Fibroblast of skin of right quadriceps (primary cell): ENCODE measurements around the gene CLEC2D.
"Not testable (repeated sequence)": the region's sequence is repeated elsewhere in the genome, so short reads cannot be mapped to it uniquely, and the experiment has no call there.

Experiments
- DNase-seq: peaks from one replicate; pipeline ENCODE4 v3.0.0-alpha.2; 2013

CLEC2D gene

GRCh38 chr12:9660046-9660445 is 9.5 kb upstream of the CLEC2D start:
- DNase-seq, result no peak

- DNase-seq, result no peak
These were observed 7.8 kb upstream of the CLEC2D start for GRCh38 chr12:9661720-9662119.

- no peak for DNase-seq
These were observed 7.0 kb upstream of the CLEC2D start for GRCh38 chr12:9662488-9662887.

DNA sequence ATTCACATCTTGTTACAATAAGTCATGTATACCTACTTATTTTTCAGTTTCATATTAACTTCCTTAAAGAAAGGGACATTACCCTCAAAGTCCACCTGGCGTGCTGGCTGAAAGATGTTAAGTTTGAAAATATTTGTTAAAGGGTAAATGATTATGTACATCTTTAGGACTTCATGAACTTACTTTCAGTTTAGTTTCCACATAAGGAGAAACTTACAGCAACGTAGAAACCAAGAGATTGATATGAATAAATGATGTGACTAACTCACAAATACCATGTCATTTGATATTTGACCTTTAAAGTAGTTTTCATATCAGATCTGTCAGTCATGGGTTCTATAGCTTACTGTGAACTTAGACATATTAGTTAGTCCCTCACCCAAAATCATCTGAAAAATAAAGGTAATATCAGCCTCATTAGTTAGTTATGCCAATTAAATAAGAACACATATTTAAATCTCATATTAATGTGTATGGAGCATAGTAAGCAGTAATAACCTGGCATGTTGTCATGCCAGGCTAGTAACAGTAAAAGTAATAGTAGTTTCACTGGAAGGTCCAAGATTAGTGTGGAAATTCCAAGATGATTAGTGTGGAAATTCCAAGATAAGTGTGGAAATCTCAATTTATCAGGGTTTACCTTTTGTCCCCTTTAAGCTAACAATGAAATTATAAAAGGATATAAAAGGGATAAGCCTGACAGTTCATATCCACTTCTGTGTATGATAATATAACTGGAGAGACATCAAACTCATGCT is 1.9 kb upstream of the CLEC2D start:
- DNase-seq, result no peak

GRCh38 chr12:9668161-9669018 is 1.1 kb upstream of the CLEC2D start:
- peak; percentile 69 for DNase-seq

DNA sequence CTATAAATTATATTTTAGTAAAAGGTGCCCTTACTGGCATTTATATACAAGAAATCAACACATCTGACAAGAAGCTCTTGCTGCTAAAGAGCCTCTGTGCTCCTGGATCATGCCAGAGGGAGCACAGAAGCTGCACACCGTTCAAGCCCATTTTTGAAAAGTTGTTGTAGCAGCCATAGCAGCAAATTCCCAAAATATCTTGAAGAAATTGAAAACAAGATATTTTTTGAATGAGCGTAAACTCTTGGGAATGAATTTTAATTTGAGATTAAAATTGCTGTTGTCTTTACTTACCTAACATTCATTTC is 540 bp upstream of the CLEC2D start:
- no peak for DNase-seq

- DNase-seq, result not testable (repeated sequence)
These were observed 2.8 kb downstream of the CLEC2D start for GRCh38 chr12:9672340-9672739.

- DNase-seq, result peak; percentile 93
These were observed 4.1 kb downstream of the CLEC2D start for GRCh38 chr12:9673404-9674225.

DNA sequence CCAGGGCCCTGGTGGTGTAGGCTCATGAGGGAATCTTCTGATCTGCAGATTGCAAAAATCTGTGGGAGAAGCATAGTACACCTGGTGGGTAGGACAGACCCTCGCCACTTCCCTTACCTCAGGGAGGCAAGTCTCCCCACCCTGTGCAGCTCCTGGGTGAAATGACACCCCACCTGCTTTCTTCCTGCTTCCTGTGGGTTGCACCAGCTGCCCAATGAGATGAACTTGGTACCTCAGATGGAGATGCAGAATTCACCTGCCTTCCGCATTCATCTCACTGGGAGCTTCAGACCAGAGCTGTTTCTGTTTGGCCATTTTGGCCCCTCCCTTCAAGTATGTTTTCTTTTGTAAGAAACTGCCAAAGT is 4.7 kb downstream of the CLEC2D start:
- DNase-seq, result no peak

DNA sequence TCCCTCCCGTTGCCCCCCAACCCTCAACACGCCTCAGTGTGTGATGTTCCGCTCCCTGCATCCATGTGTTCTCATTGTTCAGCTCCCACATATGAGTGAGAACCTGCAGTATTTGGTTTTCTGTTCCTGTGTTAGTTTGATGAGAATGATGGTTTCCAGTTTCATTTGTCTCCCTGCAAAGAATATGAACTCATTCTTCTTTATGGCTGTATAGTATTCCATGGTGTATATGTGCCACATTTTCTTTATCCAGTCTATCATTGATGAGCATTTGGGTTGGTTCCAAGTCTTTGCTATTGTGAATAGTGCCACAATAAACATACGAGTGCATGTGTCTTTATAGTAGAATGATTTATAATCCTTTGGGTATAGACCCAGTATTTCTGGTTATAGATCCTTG is 13.0 kb downstream of the CLEC2D start:
- DNase-seq, result not testable (repeated sequence)

- DNase-seq, result not testable (repeated sequence)
These were observed 13.4 kb downstream of the CLEC2D start for GRCh38 chr12:9682949-9683348.

DNA sequence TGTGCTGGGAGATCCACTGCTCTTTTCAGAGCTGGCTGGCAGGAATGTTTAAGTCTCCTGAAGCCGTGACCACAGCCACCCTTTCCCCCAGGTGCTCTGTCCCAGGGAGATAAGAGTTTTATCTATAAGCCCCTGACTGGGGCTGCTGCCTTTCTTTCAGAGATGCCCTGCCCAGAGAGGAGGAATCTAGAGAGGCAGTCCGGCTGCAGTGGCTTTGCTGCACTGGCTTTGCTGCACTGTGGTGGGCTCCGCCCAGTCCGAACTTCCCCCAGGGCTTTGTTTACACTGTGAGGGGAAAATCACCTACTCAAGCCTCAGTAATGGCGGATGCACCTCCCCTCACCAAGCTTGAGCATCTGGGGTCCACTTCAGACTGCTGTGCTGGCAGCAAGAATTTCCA is 15.9 kb downstream of the CLEC2D start:
- DNase-seq, result not testable (repeated sequence)

DNA sequence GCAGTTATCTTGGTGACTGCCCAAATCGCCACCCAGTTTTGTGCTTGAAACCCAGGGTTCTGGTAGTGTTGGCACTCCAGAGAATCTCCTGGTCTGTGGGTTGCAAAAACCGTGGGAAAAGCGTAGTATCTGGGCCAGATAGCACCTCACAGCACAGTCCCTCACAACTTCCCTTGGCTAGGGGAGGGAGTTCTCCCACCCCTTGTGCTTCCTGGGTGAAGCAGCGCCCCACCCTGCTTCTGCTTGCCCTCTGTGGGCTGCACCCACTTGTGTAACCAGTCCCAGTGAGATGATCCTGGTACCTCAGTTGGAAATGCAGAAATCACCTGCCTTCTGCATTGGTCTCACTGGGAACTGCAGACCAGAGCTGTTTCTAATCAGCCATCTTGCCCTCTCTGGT is 16.4 kb downstream of the CLEC2D start:
- DNase-seq, result no peak

- DNase-seq, result peak; percentile 67
These were observed 17.7 kb downstream of the CLEC2D start for GRCh38 chr12:9687228-9687627.

- no peak for DNase-seq
These were observed 23.4 kb downstream of the CLEC2D start for GRCh38 chr12:9692909-9693308.

DNA sequence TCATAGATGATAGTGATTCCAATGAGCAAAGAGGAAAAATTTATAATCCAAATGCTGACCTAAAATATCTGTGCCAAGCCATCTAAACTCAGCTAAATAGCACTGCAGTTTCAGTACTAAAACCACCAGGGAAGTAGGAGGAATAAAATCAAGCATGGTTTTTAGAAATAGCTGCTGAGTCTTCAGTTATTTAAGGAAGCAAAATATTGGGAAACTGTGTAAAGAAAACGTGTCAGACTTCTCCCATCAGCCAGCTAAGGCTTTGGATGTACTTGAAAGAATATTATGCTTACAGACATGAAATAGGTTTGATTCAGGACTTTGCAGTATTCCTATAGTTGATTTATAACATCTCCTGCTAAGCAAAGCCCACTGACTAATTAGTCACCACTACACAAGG is 24.7 kb downstream of the CLEC2D start:
- no peak for DNase-seq

DNA sequence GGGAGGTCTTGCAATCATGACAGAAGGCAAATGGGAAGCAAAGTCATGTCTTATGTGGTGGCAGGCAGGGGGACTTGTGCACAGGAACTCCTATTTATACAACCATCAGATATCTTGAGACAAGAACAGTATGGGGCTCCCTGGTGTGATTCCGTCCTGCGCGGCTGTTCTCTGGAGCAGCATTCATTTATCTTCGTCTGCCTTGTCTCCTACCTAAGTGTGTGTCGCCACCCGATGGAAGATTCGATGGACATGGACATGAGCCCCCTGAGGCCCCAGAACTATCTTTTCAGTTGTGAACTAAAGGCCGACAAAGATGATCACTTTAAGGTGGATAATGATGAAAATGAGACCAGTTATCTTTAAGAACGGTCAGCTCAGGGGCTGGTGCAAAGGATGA is 25.6 kb downstream of the CLEC2D start:
- not testable (repeated sequence) for DNase-seq

GRCh38 chr12:9695661-9696060 is 26.1 kb downstream of the CLEC2D start:
- not testable (repeated sequence) for DNase-seq

- DNase-seq, result no peak
These were observed 28.1 kb downstream of the CLEC2D start for GRCh38 chr12:9697619-9698018.

- no peak for DNase-seq
These were observed 29.2 kb downstream of the CLEC2D start for GRCh38 chr12:9698681-9699080.

DNA sequence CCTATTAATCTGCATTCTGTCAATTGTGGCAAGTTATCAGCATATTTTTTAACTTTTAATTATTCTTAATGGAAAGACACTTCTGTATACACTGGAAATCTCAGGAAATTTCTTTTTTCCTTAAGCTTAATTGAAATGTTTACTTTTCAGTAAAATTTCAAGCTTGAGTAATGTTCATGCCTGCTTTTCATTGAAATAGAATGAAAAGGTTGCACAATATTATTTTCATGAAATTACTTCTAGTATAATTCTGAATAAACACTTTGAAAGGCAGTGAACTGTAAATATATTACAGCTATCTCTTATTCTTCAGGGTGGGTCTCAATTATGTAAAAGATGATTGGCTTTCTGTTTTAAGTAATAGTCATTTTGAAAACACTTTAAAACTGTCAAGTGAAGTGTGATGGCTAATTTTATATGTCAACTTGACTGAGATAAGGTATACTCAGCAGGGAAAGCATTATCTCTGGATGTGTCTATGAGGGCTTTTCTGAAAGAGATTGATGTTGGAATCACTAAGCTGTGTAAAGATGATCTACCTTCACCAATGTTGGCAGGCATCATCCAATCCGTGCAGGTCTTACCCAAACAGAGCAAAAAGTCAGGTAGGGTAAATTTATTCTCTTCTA is 29.9 kb downstream of the CLEC2D start:
- DNase-seq, result no peak

DNA sequence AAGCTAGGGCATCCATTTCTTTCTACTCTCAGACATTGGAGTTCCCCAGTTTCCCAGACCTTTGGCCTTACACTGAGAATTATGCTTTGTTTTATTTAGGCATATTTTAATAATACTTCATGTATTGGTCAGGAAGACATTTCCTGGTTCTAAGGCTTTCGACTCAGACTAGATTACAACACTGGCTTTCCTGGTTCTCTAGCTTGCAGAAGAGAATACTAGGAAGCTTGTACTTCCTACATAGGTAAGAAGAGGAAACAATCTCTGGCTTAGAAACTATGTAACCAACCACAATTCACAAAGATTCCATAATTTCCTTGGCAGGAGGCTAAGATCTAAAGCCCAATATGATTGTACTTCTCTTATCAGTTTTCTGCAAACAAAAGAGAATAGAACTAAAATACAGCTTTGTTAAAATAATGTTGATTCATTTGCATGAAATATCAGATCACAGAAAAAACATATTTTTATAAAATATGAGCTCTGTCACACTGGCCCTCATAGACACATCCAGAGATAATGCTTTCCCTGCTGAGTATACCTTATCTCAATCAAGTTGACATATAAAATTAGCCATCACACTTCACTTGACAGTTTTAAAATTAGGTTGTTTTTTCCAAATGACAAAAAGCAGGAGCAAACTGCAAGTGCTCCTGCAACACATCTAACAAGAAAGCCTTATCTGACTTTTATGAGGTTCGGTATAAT is 30.5 kb downstream of the CLEC2D start:
- DNase-seq, result no peak

GRCh38 chr12:9700606-9700956 is 31.1 kb downstream of the CLEC2D start:
- no peak for DNase-seq
